Central memory CD8-positive, alpha-beta T cell (primary cell): Measurements from ENCODE around the gene AFAP1L1.

Experiments used
- ATAC-seq: fragments of 150-1000 bp; cut with Tn5 transposase; replicated peaks from 2 replicates; pipeline ENCODE4 v1.10.0; 2022; ENCODE audit warnings: mild to moderate bottlenecking, moderate FRiP score, moderate number of reproducible peaks; ENCODE audit not compliant: poor library complexity, severe bottlenecking; ENCODE audit errors: extremely low read depth
- DNase-seq, 2 donors: peaks; one replicate each; pipeline ENCODE4 v3.0.0; 2021; ENCODE audit warnings: low spot score in 2 of 2
- H3K27ac Mint-ChIP-seq: one replicate; pipeline ENCODE4 v1.8.0; 2022; ENCODE audit warnings: low read depth, mild to moderate bottlenecking, moderate library complexity, mixed read lengths
- H3K27me3 Mint-ChIP-seq: one replicate; pipeline ENCODE4 v1.8.0; 2022; ENCODE audit warnings: mixed read lengths
- H3K36me3 Mint-ChIP-seq: one replicate; pipeline ENCODE4 v1.8.0; 2022; ENCODE audit warnings: mild to moderate bottlenecking, moderate library complexity, mixed read lengths; ENCODE audit not compliant: insufficient read depth
- H3K4me1 Mint-ChIP-seq: one replicate; pipeline ENCODE4 v1.8.0; 2022; ENCODE audit warnings: mixed read lengths
- H3K4me3 Mint-ChIP-seq: one replicate; pipeline ENCODE4 v1.8.0; 2022; ENCODE audit warnings: mild to moderate bottlenecking, moderate library complexity, mixed read lengths
- H3K9me3 Mint-ChIP-seq: one replicate; pipeline ENCODE4 v1.8.0; 2022; ENCODE audit warnings: mixed read lengths

AFAP1L1 gene

DNA sequence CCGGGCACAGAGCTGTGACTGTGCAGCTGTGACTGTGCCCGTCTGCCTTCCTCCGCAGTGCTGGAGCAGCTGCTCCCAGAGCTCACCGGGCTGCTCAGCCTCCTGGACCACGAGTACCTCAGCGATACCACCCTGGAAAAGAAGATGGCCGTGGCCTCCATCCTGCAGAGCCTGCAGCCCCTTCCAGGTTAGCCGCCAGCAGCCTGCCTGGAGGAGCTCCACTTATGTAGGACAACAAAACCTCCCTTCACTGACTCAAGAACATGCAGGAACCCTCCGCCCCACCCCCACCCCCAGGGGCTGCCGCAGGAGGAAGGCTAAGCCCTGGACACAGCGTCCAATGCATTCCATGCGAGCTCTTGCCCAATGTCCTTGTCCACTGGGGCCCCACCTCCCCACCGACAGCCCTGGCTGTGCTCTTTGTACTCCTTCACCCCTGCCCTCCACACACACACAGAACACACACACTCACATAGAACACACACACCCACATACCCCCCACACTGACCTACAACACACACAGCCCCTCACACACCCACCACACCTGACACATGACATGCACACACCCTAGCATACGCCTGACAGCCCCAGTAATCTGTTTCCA is 27.9 kb downstream of the AFAP1L1 start:
- DNase-seq (no peak), ATAC-seq (no peak)
- H3K4me1 Mint-ChIP-seq: peaks cover 6% of the 10 kb centered on the region
- no peaks in the 10 kb centered on the region for H3K36me3 Mint-ChIP-seq
- H3K4me3 Mint-ChIP-seq: no peak overlapping the region
- peaks cover 61% of the 10 kb centered on the region for H3K27me3 Mint-ChIP-seq
- H3K27ac Mint-ChIP-seq: peak overlapping the region; percentile 40
- no peaks in the 10 kb centered on the region for H3K9me3 Mint-ChIP-seq

DNA sequence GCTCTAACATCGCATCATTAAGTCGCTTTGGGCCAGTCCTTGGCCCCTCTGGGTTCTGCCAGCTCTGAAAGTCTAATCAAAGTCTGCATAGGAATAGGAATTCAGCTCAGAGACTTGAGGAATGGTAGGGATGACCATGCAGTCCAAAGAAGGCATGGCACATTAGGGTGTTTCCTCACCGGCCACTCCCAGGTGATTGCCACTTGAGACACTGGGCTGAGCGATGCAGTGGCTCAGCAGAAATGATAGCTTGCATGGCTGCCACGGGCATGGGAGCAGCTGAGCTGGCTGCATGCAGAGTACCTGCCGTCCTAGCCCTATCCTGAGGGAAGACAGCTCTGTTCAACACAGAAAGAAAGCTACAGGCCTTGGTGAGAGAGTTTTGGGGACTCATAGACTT is 28.8 kb downstream of the AFAP1L1 start:
- DNase-seq: no peak
- peaks cover 1% of the 10 kb centered on the region for H3K4me1 Mint-ChIP-seq
- ATAC-seq: no peak
- H3K27ac Mint-ChIP-seq: no peak overlapping the region
- no peaks in the 10 kb centered on the region for H3K36me3 Mint-ChIP-seq
- peaks cover 53% of the 10 kb centered on the region for H3K27me3 Mint-ChIP-seq
- no peak overlapping the region for H3K4me3 Mint-ChIP-seq
- H3K9me3 Mint-ChIP-seq: no peaks in the 10 kb centered on the region

DNA sequence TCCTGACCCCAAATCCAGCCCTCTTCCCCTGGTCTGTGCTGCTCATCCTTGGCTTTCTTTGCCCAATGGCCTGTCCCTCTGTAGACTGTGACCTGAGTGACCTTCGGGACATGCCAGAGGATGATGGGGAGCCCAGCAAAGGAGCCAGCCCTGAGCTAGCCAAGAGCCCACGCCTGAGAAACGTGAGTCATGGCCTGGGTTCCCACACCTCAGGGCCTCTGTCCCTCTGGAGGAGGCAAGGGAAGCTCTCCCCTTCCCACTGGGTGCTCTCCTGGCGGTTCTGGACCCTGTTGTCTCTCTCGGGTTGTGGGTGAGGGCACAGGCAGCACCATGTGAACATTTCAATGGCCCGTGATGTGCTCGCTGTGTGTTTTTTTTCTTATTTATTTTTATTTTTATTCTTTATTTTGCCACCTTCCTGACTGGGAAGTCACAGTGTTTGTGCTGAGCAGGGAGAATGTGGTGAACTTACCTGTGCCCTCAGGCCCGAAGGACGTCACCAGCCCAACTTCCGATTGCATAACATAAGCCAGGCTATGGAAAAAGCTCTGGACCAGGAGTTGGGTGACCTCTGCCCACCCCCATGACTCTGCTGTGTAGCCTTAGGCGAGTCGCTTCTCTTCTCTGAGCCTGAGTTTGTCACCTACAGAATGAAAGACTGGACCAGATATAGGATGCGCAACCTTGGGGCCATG is 29.5 kb downstream of the AFAP1L1 start:
- no peak for ATAC-seq
- H3K4me1 Mint-ChIP-seq: no peaks in the 10 kb centered on the region
- H3K4me3 Mint-ChIP-seq: no peak overlapping the region
- peaks cover 46% of the 10 kb centered on the region for H3K27me3 Mint-ChIP-seq
- H3K9me3 Mint-ChIP-seq: no peaks in the 10 kb centered on the region
- H3K27ac Mint-ChIP-seq: no peak overlapping the region
- DNase-seq: no peak
- no peaks in the 10 kb centered on the region for H3K36me3 Mint-ChIP-seq

DNA sequence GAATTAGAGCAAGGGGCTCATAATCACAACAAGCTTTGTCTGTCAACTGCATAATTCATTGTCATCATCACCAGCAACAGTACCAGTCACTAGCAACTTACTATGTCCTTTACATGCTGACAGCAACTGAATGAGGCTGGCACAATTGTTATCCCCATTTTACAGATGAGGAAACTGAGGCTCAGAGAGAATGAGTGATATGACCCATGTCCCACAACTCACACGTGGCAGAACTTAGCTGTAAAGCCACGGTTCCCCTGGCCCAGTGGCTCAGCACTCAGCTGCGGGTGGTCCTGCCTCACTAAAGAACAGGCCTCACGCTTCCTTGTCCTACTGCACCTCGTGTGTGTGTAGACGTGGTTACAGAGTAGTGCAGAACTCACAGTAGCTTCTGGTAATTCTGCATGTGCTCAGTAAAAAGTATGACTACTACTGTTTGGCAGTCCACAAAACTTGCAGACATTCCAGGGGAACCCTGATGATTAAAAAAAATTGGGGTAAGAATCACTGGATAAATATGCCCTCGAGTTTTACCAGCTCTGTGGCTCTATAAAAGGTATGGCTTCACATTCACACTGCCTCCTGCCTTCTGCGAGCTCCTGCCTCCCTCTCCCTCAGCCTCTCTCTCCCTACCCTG is 30.2 kb downstream of the AFAP1L1 start:
- no peak overlapping the region for H3K4me3 Mint-ChIP-seq
- DNase-seq (no peak), ATAC-seq (no peak)
- no peaks in the 10 kb centered on the region for H3K36me3 Mint-ChIP-seq
- peaks cover 40% of the 10 kb centered on the region for H3K27me3 Mint-ChIP-seq
- no peaks in the 10 kb centered on the region for H3K9me3 Mint-ChIP-seq
- no peak overlapping the region for H3K27ac Mint-ChIP-seq
- H3K4me1 Mint-ChIP-seq: no peaks in the 10 kb centered on the region

DNA sequence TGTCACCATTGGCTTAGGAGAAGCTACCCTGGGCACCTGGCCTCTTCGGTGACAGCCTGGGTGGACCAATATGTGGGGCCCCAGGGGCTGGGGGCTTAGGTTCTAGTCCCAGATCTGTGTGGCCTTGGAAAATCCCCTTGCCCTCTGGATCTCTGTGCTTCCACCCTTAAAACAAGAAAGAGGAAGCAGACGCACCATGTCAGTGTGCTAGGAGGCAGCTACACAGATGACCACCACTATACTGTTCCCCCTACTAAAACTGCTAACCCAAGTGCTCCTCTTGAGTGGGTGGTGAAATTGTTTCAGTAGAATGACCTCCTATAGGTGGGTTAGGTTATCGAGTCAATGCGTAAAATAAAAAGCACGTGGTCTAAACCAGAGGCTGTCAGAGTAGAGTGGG is 31.0 kb downstream of the AFAP1L1 start:
- H3K36me3 Mint-ChIP-seq: no peaks in the 10 kb centered on the region
- H3K4me3 Mint-ChIP-seq: no peak overlapping the region
- H3K27ac Mint-ChIP-seq: no peak overlapping the region
- H3K4me1 Mint-ChIP-seq: no peaks in the 10 kb centered on the region
- no peaks in the 10 kb centered on the region for H3K9me3 Mint-ChIP-seq
- H3K27me3 Mint-ChIP-seq: peaks cover 40% of the 10 kb centered on the region
- DNase-seq (no peak), ATAC-seq (no peak)

DNA sequence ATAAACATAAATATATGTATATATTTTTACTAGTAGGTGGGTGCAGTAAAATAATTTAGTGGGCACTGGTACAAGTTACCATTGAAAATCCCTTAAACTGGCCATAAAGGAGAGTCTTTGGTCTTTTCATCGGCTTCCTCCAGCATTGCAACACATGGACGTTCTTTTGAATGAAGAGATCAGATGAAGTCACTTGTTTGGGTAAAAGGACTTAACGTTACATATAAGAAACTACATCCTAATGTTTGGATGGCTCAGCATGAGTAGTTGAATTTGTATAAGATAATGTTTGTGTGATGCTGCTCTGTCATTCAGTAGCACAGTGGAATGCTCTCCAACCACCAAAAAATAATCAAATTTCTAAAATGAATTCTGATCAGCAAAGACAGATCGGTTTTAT is 31.6 kb downstream of the AFAP1L1 start:
- Mint-ChIP-seq H3K27ac (no peak overlapping the region), H3K36me3 (no peaks in the 10 kb centered on the region), H3K4me1 (no peaks in the 10 kb centered on the region), H3K4me3 (no peak overlapping the region), H3K9me3 (no peaks in the 10 kb centered on the region), H3K27me3 (peaks cover 40% of the 10 kb centered on the region)
- DNase-seq (no peak), ATAC-seq (no peak)

DNA sequence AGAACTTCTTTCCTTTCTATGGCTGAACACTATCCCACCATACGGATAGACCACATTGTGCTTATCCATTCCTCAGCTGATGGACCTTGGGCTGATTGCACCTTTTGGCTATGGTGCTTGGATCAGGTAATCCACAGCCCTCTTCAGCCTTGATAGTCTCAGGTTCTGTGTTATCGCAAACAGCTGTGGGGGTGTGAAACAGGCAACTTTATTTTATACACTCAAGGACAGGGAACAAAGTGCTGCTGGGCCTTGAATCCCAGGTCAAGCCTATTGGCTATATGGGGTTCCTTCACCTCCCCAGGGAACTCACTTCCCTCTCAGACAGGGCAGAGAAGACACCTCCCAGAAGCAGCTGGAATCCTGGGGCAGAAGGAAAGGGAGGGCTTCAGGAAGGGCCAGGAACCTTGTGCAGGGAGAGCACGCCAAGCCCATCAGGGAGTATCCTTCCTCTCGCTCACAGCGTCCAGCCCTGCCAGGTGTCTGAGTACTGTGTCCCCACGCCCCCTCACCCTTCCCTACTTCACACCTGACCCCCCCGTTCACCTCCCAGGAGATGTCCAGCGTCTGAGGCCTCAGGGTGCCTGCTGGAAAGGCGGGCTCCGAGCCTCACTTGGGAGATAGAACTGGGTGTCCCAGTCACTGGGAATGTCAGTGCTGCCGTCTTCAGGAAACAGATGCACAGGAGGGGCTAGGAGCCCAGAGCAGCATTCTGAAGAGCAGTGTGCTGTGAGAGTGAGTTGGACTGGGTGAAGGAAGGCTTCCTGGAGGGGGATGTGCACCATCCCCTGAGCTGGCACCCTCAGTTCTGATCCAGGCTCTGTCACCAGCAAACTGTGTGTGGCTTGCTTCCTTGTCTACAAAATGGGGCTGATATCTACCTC is 32.8 kb downstream of the AFAP1L1 start:
- Mint-ChIP-seq H3K4me1 (no peaks in the 10 kb centered on the region), H3K27me3 (peaks cover 39% of the 10 kb centered on the region), H3K4me3 (no peak overlapping the region), H3K9me3 (no peaks in the 10 kb centered on the region), H3K27ac (no peak overlapping the region), H3K36me3 (no peaks in the 10 kb centered on the region)
- ATAC-seq (no peak), DNase-seq (no peak)

DNA sequence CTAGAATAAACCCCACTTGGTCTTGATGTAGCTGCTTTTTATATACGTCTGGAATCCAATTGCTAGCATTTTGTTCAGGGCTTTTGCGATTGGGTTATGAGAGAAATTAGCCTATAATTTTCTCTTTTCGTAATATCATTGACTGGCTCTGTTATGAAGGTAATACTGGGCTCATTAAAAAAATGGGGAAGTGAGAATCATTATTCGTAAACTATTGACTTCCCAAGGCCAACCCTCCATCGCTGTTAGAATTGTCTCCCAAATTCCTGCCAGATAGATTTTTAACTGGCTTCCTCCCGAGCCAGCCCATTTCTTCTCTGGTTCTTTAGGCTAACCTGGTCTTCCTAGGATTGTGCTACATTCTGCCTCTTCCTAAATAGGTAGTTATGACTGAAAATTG is 37.7 kb downstream of the AFAP1L1 start:
- no peak for ATAC-seq
- Mint-ChIP-seq H3K4me3 (no peak overlapping the region), H3K9me3 (no peaks in the 10 kb centered on the region), H3K27ac (no peak overlapping the region), H3K27me3 (peaks cover 13% of the 10 kb centered on the region), H3K36me3 (no peaks in the 10 kb centered on the region), H3K4me1 (no peaks in the 10 kb centered on the region)
- DNase-seq: no peak

DNA sequence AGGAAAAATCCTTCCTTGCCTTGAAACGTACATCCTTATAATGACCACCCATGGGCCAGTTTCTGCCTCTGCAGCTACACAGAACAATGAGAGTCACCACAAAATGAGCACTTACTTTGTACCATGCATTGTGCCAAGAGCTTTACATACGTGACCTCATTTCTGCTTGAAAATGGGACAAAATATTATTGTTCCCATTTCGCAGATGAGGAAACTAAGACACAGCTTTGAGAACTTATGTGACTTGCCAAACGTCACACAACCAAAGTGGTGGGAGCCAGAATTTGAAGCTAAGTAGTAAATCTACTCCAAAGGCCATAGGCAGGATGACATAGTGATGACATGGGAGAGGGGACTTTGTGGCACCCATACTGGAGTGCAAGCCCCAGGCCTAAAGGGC is 38.8 kb downstream of the AFAP1L1 start:
- no peak overlapping the region for H3K27ac Mint-ChIP-seq
- no peaks in the 10 kb centered on the region for H3K36me3 Mint-ChIP-seq
- peaks cover 10% of the 10 kb centered on the region for H3K27me3 Mint-ChIP-seq
- DNase-seq: no peak
- H3K4me3 Mint-ChIP-seq: no peak overlapping the region
- H3K4me1 Mint-ChIP-seq: no peaks in the 10 kb centered on the region
- H3K9me3 Mint-ChIP-seq: no peaks in the 10 kb centered on the region
- ATAC-seq: no peak

DNA sequence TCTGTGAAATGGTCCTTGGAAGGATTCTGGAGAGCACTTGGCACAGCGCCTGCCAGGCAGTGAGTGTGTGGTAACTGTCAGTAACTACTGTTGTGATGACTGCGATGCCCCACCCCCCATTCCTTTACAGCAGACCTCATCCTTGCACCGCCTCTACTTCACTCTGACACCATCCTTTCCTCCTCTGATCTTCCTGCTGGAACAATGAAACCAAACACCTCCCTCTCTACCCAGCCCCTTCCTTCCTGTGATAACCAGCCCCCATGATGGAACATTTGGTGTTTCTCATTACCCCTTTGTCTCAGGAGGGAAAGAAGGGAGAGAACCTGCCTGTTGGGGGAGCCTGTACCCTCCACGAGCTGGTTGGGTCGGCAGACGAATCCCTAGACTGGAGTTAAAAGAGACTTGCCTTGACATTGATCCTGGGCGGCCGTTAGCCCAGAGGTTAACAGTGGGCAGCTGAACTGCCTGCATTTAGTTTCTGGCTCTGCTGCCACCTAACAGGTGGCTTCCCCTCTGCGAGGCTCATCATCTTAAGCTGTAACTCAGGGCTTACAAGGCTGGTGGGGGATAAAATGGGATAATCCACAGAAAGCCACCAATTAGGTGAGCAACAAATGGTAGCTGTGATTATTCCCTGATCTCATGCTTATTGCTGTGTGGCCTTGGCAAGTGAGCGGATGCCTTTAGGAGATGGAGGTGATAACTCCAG is 39.4 kb downstream of the AFAP1L1 start:
- no peak overlapping the region for H3K27ac Mint-ChIP-seq
- H3K4me1 Mint-ChIP-seq: no peaks in the 10 kb centered on the region
- DNase-seq (no peak), ATAC-seq (no peak)
- no peaks in the 10 kb centered on the region for H3K36me3 Mint-ChIP-seq
- H3K27me3 Mint-ChIP-seq: peaks cover 10% of the 10 kb centered on the region
- H3K4me3 Mint-ChIP-seq: no peak overlapping the region
- H3K9me3 Mint-ChIP-seq: no peaks in the 10 kb centered on the region

DNA sequence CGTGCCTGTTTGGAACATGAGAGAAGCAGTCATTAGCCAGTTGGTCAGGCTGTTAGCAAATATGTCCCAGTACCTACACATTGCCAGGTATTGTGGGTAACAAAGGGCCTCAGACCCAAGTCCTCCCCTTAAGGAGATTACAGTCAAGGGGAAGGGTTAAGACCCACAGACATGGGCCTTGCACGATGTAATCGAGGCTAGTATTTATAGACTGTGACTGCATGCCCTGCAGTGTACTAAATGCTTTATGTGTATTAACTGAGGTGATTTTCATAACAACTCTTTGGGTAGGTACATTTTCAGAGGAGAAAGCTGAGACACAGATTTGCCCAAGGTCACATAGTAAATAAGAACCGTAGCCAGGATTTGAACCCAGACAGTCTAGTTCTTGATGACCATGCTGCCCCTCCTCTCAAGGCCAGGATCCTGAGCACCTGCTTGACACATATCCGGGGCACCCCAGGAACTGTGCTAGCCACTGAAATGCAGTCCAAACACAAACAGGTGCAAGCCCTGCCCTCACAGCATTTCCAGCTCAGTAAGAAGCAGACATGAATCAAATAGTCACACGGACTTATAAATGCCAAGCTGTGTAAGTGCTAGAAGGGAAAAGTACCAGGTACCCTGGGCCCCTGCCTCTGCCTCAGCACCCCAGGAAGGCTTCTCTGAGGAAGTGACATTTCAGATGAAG is 41.6 kb downstream of the AFAP1L1 start:
- H3K27me3 Mint-ChIP-seq: peaks cover 10% of the 10 kb centered on the region
- no peak overlapping the region for H3K4me3 Mint-ChIP-seq
- H3K9me3 Mint-ChIP-seq: no peaks in the 10 kb centered on the region
- no peaks in the 10 kb centered on the region for H3K4me1 Mint-ChIP-seq
- ATAC-seq (no peak), DNase-seq (no peak)
- H3K36me3 Mint-ChIP-seq: peaks cover 2% of the 10 kb centered on the region
- no peak overlapping the region for H3K27ac Mint-ChIP-seq
